ENCODE results near the gene CARD19.
"Not testable (repeated sequence)": the region's sequence is repeated elsewhere in the genome, so short reads cannot be mapped to it uniquely, and the experiment has no call there.

Gene CARD19

DNA sequence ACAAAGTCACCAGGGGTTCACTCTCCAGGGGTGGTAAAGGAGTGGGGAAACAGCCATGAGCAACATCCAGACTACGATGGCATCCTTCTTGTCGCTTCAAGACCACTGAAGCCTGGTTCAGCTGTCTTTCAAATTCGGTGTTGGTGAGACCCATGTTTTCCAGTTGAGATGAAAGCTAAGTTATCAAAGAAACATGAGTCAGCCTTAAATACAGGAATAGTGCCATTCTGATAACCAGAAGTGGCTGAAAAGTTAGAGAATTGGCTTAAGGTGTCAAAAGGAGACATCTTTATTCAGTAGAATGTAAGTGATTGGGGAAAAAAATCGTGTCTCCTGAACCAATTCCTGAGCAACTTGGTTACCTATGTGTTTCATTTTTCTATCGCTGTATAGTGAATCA lies 7.0 kb upstream of the CARD19 start:
- no peak for DNase-seq

DNA sequence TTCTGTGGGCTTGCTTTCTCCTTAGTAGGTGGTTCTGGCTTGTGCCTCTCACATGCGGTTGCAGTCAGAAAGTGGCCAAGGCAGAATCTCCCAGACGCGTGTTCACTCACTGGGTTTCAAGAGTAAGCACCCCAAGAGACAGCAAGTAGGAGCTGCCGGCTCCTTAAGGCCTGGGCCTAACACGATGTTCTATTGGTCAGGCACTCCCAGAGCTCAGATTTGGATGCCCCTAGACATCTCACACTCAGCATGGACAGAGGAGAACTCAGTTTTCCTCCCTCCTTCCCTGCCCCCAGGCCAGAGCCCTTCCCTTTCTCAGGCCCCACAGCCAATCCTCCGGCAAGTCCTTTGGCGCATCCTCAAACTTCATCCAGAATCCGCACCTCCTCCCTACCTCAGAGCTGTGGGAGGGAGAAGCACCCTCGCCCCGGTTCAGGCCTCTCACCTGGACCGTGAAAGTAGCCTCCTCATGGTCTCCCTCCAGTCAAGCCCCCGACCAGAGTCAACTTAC lies 6.5 kb upstream of the CARD19 start:
- no peak for DNase-seq

DNA sequence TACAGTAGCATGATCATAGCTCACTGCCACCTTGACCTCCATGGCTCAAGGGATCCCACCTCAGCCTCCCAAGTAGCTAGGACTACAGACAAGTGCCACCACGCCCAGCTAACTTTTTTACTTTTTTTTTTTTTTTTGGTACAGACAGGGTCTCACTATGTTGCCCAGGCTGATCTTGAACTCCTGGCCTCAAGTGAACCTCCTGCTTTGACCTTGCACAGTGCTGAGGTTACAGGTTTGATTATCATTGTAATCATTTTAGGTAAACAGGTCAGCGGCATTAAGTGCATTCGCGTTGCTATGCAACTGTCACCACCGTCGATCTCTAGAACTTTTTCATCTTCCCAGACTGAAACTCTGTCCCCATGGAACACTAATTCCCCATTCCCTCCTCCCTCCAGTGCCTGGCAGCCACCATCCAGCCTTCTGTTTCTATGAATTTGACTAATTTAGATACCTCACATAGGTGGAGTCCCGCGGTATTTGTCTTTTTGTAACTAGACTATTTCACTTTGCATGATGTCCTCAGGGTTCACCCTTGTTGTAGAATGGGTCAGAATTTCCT lies 5.8 kb upstream of the CARD19 start:
- DNase-seq, result no peak

DNA sequence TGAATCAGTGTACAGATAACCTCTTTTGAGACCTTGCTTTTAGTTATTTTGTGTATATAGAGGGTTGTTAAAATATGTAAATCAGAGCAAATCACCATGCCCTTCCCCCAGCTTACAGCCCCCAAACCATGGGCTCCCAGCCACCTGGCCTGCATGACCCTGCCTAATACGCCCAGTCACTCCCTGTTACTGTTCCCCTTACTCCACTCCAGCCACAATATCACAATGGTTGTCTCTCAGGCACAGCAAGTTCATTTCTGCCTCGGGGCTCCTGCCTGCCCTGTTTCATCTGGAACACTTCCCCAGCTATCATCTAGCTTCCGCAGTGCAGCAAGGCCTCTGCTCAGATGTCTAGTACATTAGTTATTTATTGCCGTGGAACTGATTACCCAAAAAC lies 5.0 kb upstream of the CARD19 start:
- DNase-seq, result no peak

DNA sequence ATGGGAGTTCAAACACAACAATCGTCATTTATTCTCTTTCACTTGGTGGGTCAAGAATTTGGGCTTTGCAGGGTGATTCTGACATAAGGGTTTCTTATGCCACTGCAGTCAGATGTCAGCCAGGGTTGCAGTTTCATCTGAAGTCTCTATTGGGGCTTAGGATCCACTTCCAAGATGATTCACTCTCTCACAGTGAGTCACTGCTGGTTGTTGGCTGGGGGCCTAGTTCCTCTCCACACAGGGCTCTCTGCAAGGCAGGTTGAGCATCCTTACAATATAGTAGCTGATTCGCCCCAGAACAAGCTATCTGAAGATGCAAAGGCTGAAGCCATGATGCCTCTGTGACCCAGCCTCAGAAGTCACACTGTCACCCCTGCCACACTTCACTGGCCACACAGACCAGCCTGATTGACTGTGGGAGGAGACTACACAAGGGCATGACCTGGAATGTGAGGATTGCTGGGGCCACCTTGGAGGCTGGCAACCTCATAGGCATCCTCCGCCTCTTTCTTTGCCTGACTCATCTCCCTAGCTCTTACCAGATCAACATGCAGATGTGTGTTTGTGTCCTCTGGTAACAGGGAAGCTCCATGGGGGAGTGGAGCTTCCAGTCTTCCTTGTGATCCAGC lies 4.5 kb upstream of the CARD19 start:
- DNase-seq, result no peak

DNA sequence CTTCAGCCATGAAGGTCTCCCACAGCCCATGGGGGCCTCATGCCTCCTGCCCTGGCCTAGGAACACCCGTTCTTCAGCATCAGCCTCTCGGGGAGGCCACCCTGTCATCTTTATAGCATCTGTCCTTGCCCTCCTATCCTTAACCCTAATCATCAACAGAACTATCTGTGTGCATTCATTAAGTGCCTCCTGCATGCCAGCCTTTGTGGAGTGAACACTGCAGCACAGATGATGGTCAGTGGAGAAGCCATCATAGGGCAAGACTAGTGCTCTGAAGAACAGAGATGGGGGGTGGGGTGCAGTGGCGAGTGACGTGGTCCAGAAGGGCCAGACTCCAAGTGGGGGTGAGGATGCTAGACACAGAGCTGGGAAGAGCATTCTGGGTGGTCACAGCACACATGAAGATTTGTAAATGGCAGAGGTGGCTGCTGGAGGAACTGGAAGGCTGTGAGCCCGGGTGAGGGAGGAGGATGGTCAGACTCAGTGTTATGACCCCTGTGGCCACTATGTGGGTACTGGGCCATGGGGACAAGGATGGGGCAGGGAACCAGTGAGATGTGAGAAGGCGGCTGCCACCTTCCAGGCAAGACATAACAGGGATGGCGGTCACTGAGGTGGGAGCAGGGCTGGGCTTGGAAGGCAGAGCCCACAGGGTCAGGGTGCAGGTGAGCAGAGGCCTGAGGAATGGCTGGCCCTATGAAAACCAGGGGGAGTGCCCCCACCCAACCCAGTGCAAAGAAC lies 3.6 kb upstream of the CARD19 start:
- DNase-seq, result no peak

DNA sequence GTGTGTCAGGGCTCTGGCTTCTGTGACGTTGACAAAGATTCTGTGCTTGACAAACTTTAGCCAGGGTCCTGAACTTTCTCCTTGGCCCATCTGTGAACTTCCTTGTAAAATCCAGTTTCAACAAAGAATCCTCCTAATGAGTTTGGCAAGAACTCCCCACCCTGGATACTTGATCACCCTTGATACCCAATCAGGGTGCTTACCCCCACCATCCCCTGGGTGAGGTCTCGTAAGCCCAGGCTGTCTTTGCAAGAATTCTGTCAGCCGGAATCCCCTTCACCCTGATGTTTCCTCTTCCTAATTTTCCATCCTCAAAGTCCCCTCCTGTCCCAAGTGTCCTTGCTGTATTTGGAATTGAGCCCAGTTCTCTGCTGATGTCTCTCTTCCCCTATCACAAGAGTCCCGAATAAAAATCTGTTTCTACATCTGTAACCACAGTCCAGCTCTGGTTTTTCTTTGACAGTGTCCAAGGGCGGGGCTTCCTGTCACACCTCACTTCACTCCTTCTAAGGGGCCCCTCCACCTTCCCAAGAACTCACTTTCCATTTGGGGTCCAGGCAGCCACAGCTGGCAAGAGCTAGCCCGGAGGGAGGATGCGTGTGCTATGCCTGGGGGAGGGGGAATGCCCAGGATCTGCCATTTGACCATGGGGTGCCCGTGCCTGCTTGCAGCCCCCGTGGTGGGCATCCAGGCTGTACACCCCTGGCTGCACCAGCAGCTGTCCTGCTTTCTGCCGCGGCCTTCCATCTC lies 2.7 kb upstream of the CARD19 start:
- no peak for DNase-seq

DNA sequence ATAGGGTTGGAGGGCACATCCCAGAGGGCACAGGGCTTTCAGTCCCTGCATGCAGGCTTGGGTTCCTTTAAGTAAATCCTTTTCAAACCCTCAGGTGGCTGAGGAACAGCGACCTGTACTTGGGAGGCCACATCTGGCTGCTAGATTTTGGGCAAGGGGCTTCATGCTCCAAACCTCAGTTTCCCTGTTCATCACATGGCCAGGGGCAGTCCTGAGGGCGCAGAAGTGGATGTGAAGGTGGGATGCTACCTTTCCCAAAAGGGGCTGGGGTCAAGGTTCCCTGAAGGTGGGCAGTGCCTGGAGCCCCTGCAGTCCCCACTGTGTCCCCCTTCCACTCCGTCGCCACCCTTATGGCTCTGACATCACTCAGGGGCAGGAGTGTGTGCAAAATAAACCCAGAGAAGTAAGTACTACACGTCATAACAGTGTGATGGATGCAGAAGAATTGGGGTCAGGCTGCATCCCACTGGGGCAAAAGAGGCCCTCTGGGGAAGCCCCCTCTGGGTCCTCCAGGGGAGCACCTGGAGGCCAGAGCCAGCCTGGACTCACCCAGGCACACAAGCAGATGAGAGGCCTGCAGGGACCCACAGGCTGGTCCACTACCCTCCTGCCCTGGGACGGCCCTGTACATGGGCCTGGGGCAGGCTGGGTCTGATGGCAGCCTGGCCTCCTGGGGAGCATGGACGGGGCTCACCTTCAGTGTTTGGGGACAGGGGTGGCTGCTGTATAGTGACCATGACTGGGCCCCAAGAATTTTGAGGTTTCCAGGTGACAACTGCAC lies 1.9 kb upstream of the CARD19 start:
- no peak for DNase-seq

DNA sequence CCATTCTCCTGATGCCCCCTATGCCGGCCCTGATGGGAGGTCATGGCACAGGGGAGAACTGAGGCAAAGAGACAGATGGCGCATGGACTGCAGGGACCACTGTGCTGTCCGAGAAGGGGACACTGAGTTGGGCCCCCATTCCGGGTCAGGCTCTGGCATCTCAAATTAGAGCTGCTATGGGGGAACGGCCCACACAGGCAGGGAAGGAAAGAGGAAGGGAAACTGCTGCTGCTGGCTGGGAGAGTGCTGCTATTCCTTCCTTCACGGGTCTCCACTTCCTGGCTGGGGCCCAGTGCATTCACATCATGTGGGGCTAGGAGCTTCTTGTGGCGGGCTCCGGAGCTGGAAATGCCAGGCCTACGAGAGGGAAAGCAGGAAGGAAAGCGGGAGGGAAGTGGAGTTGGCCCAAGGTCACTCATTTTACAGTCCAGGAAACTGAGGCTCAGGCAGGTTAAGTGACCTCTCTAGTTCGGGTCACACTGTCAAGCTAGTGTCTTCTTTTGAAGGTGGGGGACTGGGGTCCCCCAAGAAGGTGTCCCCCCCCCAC lies 1.3 kb upstream of the CARD19 start:
- no peak for DNase-seq

DNA sequence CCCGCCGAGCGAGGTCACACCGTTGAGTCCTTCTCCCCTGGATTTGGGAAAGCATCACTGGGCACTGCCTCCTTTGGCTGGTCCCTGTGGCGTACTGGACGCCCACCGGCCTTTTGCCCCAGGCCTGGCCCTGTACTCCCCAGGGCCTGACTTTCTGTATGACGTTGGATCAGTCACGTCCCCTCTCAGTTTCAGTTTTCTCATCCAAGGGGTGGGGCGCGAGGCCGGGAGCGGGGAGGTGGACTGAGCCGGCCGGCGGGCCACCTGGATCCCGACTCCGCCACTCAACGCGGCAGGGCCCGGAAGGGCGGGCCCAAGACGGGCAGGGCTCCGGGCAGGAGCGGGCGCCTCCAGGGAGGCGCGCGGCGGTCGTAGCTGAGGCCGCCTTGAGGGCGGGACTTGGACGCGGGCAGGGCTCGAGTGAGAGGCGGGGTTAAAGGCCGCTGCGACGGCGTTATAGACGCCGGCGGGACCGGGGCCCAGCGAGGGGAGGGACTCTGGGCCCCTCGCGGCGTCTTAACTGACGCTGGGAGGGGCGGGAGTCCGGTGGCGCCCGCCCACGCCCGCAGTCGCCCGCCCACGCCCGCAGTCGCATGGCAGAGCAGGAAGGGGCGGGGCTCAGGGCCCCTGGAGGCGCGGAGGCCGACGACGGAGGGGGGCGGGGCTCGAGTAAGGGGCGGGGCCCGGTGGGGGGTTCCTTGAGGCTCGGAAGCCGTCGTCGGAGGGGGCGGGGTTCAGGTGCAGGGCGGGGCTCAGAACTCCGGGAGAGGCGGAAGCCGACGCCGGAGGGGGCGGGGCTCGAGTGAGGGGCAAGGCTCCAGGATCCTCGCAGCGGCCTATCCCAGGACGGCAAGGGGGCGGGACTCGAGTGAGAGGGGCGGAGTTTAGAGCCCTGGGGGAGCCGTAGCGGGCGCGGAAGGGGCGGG lies 549 bp upstream of the CARD19 start:
- peak; percentile 100 for DNase-seq

DNA sequence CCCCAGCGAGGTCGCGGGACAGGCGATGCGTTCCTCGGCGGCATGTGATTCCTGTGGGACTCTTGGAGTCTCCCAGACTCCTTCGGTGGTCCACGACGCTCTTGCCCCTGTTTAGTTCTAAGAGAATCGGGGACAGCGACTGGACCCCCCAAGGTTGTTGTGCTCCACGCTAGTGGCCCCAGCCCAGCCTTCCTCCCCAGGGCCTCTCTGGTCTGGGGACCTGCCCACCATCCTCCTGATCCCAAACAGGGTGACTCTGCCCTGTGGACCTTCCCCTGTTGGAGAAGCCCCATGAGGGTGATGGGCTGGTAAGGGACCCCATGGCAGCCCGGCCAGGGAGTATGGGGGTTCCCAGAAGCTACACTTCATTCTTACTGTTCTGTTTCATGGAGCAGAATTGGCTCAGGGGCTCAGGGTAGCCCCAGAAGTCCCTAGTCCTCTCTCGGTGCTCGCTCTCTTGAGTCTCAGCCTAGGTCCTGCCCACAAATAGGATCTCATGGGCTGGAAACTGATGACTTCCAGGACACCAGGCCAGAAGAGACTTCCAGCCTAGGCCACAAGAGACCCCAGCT lies 880 bp downstream of the CARD19 start:
- no peak for DNase-seq

DNA sequence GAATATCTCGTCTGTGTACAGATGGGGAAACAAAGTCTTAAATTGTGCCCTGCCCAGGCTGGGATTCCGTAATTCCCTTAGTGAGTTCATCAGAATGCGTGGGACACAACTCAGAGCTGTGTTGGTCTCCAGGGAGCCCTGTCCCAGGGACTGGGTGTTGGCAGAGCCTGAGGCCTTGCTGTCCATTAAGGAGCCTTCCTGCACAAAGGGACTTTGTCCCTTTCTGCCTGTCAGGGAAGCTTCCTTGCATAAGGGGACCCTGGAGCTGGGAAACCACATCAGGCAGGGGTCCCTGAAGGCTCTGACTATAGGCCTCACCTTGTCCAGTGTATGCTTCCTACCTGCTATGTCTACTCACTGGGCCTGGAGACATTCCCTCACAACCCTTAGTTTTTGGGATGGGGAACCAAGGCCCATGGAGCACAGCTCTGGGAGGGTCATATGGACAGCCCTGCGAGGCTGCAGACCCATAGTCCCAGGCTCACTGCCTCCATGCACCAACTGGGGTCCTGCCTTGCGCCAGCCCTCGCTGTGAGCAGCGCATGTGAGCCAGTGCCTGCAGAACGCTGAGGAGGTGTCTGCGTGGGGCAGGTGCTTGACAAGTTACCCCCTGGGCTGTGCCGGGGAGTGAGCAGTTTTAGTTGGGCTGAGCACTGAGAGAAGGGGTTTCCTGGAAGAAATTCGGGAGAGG lies 1.6 kb downstream of the CARD19 start:
- no peak for DNase-seq

DNA sequence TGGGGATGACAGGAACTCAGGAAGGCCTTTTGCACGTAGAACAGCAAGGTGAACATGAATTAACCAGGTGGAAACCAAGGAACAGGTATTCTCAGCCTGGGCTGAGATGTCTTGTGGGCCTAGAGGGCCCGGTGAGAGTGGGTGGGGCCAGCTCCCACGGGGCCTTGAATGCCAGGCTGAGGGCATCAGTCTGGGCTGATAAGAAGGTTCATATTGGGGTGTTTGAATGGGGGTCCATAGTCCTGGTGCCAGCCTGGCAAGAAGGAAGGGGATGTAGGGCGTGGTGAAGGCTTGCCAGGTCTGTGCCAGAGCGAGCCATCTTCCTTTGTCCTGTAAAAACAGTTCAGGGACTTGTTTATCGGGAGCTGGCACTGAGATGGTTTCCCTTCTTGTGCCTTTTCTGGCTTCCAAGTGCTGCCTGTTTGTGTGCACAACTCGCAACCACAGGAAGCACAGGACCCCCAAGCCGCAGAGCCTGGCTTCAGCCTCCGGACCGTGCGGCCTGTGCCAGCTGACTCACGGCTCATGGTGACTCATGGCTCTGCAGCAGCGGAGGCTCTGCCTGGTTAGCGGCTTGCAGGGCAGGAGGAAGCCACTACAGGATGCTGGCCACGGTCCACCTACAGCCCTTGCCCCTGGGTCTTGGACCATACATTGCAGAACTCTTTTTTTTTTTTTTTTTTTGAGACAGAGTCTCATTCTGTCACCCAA lies 2.4 kb downstream of the CARD19 start:
- peak; percentile 55 for DNase-seq

DNA sequence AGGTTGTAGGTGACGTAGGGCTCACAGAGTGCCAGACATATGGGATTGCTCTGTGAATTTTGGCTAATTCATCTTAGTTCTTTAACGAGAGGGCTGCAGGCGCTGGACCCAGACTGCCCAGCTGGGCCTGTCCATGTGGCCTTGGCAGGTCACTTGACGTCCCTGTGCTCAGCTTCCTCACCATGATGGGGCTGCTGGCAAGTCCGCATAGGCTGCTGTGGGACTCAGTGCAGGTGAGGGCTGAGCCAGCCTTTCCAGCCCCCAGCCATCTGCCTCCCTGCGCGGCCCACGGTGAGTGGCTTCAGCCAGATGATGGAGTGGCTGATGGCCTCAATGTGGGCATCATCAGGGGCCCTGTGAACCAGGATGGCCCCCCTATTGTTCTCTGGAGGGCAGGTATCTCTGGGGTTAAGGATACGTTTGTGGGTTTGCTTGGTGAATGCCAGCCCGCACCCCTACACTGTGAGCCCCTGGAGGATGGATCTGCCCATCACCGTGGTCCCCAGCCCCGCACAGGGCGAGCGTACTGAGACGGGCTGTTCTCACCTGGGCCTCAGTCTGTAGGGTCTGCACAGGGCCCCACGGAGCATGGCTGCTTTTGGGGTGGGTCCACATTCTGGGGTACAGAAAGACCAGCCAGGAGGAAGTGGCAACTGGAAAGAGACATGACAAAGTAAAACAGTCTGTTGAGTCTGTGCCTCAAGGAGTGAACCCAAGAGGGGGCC lies 3.7 kb downstream of the CARD19 start:
- DNase-seq, result no peak

DNA sequence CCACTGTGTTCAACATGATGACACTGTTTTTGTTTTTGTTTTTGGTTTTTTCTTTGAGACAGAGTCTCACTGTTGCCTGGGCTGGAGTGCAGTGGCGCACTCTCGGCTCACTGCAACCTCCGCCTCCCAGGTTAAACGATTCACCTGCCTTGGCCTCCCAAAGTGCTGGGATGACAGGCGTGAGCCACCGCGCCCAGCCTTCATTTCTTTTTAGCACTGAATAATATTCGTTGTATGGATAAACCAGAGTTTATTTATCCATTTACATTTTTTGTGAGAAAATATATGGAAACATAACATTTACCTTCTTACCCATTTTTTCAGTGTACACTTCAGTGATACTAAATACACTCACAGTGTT lies 4.2 kb downstream of the CARD19 start:
- DNase-seq, result no peak

DNA sequence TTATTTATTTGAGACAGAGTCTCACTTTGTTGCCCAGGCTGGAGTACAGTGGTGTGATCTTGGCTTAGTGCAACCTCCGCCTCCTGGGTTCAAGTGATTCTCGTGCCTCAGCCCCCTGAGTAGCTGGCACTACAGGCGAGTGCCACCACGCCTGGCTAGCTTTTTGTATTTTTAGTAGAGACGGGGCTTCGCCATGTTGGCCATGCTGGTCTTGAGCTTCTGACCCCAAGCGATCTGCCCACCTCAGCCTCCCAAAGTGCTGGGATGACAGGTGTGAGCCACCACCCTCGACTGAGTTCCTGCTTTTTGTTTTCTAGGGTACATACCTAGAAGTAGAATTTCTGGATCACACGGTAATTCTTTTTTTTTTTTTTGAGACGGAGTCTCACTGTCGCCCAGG lies 5.1 kb downstream of the CARD19 start:
- not testable (repeated sequence) for DNase-seq

DNA sequence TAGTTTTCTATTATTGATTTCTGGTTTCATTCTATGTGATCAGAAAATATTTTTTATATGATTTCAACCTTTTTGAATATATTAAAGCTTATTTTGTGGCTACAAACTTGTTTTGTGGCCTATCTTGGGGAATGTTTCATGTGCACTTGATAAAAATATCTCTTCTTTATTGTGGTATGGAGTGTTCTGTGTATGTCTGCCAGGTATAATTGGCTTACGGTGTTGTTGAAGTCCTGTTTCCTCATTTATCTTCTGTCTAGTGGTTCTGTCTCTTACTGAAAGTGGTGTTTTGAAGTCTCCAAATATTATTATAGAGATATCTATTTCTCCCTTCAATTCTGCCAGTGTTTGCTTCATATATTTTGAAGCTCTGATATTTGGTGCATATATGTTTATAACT lies 9.6 kb downstream of the CARD19 start:
- no peak for DNase-seq

DNA sequence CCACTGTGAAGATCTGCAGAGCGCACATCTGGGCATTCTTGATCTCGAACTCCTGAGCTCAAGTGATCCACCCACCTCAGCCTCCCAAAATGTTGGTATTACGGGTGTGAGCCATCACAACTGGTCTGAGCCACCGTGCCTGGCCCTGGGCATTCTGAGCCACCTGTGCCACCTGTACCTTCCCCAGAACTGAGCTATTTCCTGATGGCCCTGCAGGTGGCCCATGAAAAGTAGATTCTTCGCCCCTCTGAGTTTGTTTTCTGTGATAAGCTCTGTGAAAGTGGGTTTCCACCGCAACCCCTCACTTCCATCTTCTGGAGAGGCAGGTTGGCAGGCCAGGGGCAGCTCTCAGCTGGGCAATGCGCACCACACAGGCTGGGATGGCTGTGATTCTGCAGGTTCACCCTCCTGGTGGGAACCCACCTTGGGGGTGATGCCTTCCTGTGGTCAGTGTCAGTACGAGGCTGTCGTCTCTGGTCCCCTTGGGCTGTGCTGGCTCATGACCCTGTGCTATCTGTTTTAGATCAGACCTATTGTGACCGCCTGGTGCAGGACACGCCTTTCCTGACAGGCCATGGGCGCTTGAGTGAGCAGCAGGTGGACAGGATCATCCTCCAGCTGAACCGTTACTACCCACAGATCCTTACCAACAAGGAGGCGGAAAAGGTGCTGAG lies 11.3 kb downstream of the CARD19 start:
- no peak for DNase-seq

DNA sequence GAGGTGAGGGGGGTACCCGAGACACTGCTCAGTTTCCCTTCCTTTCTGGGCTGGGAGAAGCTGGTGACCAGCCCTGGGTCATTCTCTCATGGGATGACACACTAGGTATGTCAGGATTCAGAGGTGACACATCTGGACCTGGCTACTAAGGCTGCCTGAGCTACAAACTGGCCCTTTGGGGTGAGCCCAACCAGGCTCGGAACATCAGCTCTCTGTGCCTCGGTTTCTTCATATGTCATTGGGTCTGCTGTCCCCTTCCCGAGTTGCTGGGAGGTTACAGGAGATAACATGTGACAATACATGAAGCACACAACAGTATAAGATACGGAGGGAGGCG lies 11.8 kb downstream of the CARD19 start:
- DNase-seq, result no peak
